GM21390 (cell line): ENCODE measurements around the gene ITGA2.

Experiments
- ATAC-seq: cut with Tn5 transposase; IDR thresholded peaks from one replicate; pipeline ENCODE4 v1.9.1; 2021; ENCODE audit not compliant: unreplicated experiment

Gene ITGA2

GRCh38 chr5:53017794-53018391 lies 28.7 kb downstream of the ITGA2 start:
- no peak for ATAC-seq

- ATAC-seq, result no peak
Observed at GRCh38 chr5:53019320-53019719, 30.2 kb downstream of the ITGA2 start.

- ATAC-seq, result no peak
Observed at GRCh38 chr5:53022930-53023511, 33.9 kb downstream of the ITGA2 start.

GRCh38 chr5:53023969-53024368 lies 34.8 kb downstream of the ITGA2 start:
- ATAC-seq, result peak; percentile 90

GRCh38 chr5:53024535-53024934 lies 35.4 kb downstream of the ITGA2 start:
- no peak for ATAC-seq

- no peak for ATAC-seq
Observed at GRCh38 chr5:53025487-53025886, 36.3 kb downstream of the ITGA2 start.

GRCh38 chr5:53027913-53028312 lies 38.8 kb downstream of the ITGA2 start:
- no peak for ATAC-seq

- ATAC-seq, result no peak
Observed at GRCh38 chr5:53029608-53030007, 40.5 kb downstream of the ITGA2 start.

- ATAC-seq, result no peak
Observed at GRCh38 chr5:53030893-53031292, 41.7 kb downstream of the ITGA2 start.

- no peak for ATAC-seq
Observed at GRCh38 chr5:53031695-53032096, 42.5 kb downstream of the ITGA2 start.

- ATAC-seq, result no peak
Observed at GRCh38 chr5:53032188-53032587, 43.0 kb downstream of the ITGA2 start.

GRCh38 chr5:53034832-53035231 lies 45.7 kb downstream of the ITGA2 start:
- no peak for ATAC-seq

- ATAC-seq, result no peak
Observed at GRCh38 chr5:53035868-53036381, 46.8 kb downstream of the ITGA2 start.

- ATAC-seq, result no peak
Observed at GRCh38 chr5:53037141-53037859, 48.1 kb downstream of the ITGA2 start.

GRCh38 chr5:53038196-53038847 lies 49.2 kb downstream of the ITGA2 start:
- no peak for ATAC-seq

GRCh38 chr5:53039855-53040254 lies 50.7 kb downstream of the ITGA2 start:
- no peak for ATAC-seq

GRCh38 chr5:53041071-53041692 lies 52.0 kb downstream of the ITGA2 start:
- ATAC-seq, result peak; percentile 98

GRCh38 chr5:53041740-53042139 lies 52.6 kb downstream of the ITGA2 start:
- ATAC-seq, result no peak

- no peak for ATAC-seq
Observed at GRCh38 chr5:53045263-53045662, 56.1 kb downstream of the ITGA2 start.

- ATAC-seq, result no peak
Observed at GRCh38 chr5:53048248-53048647, 59.1 kb downstream of the ITGA2 start.

GRCh38 chr5:53052499-53052898 lies 63.3 kb downstream of the ITGA2 start:
- no peak for ATAC-seq
